ENCODE data around the gene MYO16.

The MYO16 gene

DNA sequence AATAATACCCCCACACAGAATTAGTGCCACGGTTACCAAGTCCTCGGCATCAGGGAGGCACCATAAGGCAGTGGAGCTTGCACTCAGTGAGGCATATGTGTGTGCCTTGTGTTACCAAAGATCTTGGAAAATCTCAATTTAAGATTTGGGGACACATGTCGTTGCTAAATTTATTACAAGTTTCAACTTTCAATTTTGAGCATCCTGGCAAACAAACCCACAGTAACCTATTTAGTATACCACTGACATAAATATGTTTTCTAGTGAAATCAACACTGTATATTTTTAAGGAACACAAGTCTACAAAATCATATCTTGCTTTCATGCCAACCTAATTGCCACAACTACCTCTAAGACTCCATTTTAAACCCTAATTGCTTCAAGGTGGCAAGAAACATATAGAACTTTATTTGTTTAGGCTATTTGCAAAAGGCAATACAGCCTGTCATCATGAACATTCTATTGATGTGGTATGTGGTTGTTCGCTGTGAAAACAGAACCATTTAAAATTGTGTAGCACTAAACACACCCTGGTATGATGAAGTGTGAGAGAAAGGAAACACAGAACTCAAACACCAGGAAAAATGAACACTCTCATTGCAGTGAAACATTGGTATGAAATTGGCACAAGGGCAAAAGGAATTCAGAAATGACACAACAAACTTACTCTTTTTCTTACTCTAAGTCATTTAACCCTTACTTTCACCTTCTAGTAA is 625.9 kb downstream of the MYO16 start:
- TF ChIP-seq, protein P1, sequence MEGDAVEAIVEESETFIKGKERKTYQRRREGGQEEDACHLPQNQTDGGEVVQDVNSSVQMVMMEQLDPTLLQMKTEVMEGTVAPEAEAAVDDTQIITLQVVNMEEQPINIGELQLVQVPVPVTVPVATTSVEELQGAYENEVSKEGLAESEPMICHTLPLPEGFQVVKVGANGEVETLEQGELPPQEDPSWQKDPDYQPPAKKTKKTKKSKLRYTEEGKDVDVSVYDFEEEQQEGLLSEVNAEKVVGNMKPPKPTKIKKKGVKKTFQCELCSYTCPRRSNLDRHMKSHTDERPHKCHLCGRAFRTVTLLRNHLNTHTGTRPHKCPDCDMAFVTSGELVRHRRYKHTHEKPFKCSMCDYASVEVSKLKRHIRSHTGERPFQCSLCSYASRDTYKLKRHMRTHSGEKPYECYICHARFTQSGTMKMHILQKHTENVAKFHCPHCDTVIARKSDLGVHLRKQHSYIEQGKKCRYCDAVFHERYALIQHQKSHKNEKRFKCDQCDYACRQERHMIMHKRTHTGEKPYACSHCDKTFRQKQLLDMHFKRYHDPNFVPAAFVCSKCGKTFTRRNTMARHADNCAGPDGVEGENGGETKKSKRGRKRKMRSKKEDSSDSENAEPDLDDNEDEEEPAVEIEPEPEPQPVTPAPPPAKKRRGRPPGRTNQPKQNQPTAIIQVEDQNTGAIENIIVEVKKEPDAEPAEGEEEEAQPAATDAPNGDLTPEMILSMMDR (IDR thresholded peaks at IDR 0.05; ENCODE audit: low read depth, low read length) = no peak
- DNase-seq (ENCODE audit: extremely low read depth, low read depth) = no peak

DNA sequence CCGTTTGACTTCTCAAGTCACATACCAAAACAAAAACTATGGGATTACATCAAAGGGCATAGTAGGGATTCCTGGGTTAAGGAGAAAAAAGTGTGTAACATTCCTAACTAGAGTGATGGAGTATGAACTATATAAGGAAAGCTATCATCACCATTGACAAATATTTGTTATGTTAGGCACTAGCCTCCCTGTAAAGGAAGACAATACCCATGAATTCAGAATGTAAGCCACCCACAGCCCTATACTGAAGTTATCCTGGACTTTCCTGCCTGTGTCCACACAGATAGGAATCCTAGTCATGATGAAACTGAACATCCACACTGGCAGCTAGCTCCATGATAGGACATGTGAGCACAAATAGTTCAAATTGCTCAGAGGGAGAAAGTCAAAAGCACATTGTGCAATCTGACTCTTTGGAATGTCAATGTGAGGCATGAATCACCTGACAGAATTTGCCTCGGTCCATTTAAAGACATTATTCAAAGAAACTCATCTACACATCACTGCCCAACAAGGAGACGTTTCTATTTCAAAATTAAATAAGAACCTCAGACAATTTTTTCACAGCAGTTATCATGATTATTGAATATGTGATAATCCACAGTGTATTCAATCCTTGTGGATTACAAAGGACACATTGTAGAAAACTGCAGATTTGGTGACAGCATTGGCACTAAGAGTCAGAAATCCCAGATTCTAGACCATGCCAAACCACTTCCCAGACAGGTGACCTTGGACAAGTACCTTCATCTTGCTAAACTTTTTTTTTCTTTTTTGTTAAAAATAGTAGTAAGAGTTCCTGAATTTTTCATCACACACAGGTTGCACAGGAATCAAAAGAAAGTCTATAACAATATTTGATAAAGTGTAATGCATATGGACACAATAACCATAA is 627.7 kb downstream of the MYO16 start:
- TF ChIP-seq, protein P1 (IDR thresholded peaks at IDR 0.05; ENCODE audit: low read depth, low read length) = no peak
- DNase-seq (ENCODE audit: extremely low read depth, low read depth) = peak; percentile 81
